Stimulated activated CD8-positive, alpha-beta memory T cell treated with anti-CD3 and anti-CD28 coated beads, Interleukin-4, amount 100 ng/mL, for 4 hours (primary cell): ENCODE results near the gene TRIP6.

Experiments
- DNase-seq, 2 donors: peaks; one replicate each; pipeline ENCODE4 v3.0.0-alpha.2; 2020; ENCODE audit warnings: low read depth in 2 of 2, low spot score in 1 of 2

Gene TRIP6

DNA sequence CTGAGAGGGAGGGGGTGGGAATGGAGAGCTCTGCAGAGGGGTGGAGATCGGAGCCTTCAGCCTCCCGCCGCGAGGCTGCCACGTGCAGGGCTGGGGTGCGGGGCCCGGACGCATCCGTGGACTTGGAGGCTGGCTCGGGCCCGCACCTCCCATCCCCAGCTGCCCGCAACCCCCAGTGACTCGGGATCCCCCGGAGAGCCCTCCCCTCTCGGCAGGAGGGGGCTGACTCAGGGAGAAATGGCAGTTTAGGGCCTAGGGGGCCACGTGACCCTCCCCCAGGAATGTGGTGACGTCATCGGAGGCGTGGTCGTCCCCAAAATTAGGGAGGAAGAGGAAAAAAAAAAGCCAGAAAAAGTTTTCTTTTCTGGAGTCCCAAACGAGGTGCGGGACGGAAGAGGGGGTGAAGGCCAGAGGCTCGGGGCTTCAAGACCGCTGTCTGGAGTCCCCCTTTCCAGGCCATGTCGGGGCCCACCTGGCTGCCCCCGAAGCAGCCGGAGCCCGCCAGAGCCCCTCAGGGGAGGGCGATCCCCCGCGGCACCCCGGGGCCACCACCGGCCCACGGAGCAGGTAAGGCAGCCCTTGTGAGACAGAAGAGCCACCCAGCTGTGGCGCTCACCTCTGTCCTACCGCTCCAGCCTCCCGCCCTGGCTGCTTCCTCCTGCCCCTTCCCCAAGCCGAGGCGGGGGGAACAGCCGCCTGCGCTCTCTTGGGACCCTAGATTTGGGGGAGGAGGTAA, at the start of gene TRIP6:
Gene TRIP6 (plus strand): TSS at position 348 of the 736 bp plus-strand sequence. CDS start 111 bp downstream, at position 459.
- peak; percentile 45 to 48 for DNase-seq

GRCh38 chr7:100818366-100818765, 48.8 kb upstream of the TRIP6 start:
- DNase-seq: no peak

- no peak for DNase-seq
Observed at GRCh38 chr7:100818825-100819224, 48.4 kb upstream of the TRIP6 start.

DNA sequence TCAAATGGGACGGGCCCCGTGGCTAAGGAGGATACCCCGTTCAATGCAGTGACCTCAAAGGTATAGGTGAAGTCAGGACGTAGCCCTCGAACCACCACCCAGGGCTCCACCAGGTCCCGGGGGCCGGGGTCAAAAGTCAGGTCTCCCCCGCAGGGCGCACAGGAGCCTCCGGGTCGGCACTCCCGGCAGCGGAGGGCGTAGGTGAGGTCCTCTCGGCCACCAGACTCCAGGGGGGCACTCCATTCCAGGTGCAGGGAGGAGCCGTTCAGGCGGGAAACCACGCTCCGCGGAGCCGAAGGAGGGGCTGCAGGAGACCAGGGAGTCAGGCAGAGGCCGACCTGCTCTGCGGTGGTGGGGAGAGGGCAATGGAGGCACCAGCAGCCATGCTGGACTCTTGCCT, 47.6 kb upstream of the TRIP6 start:
- DNase-seq: no peak

GRCh38 chr7:100822236-100823139, 44.7 kb upstream of the TRIP6 start:
- no peak for DNase-seq

GRCh38 chr7:100823140-100823525, 44.1 kb upstream of the TRIP6 start:
- no peak for DNase-seq

GRCh38 chr7:100823534-100823933, 43.7 kb upstream of the TRIP6 start:
- no peak for DNase-seq

DNA sequence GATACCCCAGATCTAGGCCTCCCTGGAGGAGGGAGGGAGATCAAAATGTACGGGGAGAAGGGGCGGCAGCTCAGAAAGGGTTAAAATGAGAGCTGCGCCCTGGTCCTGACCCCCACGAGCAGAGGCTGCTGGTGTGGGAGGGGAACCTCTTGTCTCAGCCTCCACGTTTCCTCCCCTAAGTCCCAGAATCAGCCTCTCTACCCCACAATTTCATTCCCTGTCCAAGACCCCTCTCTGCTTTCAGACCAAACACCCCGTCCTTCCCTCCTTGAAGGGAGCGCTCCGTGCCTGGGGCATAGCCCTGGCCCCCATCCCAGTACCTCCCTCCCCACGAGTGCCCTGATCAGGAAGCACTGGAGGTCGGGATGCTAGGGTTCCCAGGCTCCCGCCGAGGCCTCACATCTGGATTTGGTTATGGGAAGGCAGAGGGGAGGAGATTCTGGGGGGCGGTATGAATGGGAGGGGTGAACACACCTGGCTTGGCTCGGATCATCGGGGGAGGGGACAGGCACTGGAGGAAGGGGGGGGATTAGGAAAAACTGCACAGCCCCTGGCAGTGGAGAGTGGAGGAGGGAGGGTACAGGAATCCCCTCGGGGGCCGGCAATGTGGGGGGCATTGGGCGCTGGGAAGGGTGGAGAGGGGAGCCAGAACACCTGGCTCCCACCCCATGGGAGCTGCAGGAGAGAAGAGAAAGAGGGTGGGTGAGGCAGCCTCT, 42.5 kb upstream of the TRIP6 start:
- no peak for DNase-seq

DNA sequence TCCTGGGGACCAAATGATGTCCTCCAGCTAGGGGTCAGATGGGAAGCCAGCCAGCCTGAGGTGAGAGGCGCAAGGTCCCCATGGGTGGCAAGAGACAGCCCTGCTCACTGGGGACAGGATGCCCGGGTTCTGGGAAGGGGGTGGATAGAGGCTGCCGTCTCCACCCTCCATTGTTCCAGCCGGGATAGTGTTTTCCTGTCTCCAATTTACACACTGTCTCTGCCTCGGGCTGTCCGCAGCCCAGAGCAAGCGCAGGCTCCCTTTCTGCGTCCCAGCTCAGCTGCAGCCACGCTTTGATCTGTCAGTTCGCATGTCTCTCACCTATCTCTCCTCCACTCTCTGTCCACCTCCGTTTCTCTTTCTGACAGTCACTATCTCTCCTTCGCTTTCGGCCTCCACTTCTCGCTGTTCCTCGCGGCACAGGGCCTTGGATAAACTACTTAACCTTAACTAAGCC, 41.9 kb upstream of the TRIP6 start:
- no peak for DNase-seq

GRCh38 chr7:100825751-100826513, 41.3 kb upstream of the TRIP6 start:
- no peak for DNase-seq

DNA sequence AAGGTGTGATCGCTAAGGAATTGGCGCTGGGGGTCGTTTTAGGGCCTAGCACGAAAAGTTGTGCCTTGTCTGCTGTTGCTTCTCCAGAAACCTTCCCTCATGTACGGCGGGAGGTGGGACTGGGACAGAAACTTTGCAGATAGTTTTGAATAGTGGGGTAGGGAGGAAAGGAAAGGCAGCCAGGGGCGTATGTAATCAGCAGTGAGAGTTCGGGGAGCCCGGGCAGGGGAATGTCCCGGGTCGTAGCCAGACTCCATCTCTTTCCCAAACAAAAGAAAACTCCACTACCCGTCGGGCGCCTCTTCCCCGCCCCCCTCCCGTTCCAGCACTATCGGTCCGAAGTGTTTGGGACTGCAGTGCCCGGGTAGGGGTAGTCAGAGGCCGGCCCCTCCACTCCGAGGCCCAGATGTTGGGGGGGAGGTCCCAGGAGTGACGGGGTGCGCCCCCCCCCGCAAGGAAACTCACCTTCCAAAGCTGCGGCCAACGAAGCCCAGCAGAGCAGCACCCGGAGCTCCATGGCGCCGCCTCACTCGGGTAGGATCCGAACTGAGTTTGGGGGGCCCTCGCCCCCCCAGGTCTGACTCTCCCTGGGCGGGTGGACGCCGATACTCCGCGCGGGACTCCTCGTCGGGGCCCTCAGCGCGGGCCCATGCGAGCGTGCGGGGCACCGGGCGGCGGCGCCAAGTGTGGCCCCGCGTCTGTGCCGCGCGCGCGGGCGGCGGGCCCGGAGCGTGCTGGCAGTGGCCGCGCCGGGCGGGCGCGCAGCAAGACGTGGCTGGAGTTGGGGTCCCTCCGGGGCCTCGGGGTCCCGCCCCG, 40.5 kb upstream of the TRIP6 start:
- DNase-seq: no peak

DNA sequence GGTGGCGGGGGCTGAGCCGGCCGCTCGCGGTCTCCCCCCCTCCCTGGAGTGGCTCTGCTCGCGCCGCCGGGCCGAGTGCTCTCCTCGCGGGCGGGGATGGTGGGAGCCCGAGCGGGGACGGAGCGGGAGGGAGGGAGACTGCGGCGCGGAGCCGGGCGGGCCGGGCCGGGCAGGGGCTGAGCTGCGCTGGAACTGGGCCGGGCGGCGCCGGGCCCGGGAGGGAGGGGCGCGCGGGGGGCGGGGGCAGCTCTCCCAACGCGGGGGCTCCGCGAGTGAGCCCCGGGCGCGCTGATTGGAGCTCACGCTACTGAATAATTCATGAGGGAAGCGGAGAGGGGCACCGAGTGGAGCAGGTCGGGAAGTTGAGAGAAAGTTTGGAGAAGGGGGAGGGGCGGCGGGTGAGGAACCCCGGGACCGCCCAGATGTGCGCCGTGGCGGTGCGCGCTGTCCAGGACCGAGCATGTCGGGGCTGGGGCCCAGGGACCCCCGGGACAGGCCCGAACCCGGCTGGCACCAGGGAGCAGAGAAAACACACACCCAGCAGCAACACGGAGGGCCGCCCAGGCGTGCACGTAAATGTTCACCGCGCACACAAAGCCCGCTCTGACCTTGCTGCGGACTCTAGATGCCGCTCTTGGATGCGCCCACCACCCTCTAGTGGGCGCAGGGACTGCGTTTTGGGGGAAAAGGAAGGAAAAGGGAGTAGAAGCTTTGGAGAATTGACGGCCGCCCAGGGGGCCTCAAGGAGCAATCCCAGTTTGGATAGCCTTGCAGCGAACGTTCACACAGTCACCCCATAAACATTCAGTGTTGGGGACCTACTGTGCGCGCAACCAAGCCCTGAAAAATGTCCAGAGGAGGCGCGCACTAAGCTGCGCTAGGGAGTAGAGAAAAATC, 39.6 kb upstream of the TRIP6 start, which contains the start of gene EPHB4:
Gene EPHB4 (minus strand): TSS at position 194 of the 897 bp plus-strand sequence. CDS start 493 bp downstream, outside the sequence.
- no peak for DNase-seq

DNA sequence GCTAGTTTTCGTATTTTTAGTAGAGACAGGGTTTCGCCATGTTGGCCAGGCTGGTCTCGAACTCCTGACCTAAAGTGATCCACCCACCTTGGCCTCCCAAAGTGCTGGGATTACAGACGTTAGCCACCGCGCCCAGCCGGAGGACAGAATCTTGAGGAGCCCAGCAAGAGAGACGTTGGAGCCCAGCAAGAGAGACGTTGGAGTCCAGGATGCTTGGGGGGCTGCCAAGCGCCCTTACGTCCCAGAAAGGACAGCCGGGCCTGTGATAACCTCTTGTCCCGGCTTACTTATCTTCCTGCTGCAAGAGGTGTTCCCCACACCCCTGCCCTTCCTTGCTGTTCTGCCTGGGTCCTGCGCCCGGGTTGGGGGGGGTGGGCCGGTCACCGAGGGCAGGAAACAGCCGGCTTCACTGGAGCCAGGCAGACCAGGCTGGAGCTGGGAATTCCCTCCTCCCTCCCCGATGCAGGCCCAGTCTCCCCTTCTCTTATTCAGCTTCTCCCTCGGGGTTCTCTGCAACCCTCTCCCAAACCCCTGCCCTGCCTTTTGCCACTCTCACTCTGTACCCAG, 38.0 kb upstream of the TRIP6 start:
- DNase-seq: no peak

- no peak for DNase-seq
Observed at GRCh38 chr7:100830396-100830795, 36.8 kb upstream of the TRIP6 start.

GRCh38 chr7:100832281-100832633, 34.9 kb upstream of the TRIP6 start:
- no peak for DNase-seq

- no peak for DNase-seq
Observed at GRCh38 chr7:100835903-100836811, 31.0 kb upstream of the TRIP6 start.

DNA sequence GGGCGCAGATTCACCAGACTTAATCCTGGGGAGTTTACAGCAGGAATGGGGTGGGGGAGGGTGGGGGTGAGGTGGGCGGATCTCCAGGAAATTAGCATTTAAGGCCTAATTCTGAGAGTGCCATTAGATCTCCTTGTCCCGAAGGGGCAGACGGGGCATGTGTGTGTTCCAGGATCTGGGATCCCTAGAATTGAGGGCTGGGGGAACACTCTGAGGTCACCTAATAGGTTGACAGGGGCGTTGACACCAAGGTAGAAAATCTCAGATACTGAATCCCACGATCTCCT, 30.4 kb upstream of the TRIP6 start:
- DNase-seq: no peak
